Stomach (tissue), 4 donors: ENCODE data around the gene ITGAV.

Experiments used
- EP300 ChIP-seq: sonication (generic); formaldehyde crosslinking; IDR thresholded peaks from one replicate; pipeline ENCODE4 v1.6.1; 2017; ENCODE audit warnings: antibody characterized with exemption
- POLR2A ChIP-seq, 4 donors: fragments of 450-650 bp; IDR thresholded peaks; one replicate each; pipeline ENCODE4 v1.6.1; 2016; ENCODE audit warnings: antibody characterized with exemption in 4 of 4, control low read depth in 2 of 4, mild to moderate bottlenecking in 1 of 4, moderate library complexity in 1 of 4
- TF ChIP-seq, protein P1 (sequence below), 7 experiments: fragments of 450-650 bp in 4 of 7; fragments of 200-600 bp in 3 of 7; sonication (generic) in 3 of 7; IDR thresholded peaks; one replicate each; pipeline ENCODE4 v1.5.1; 2016 to 2019; ENCODE audit warnings: antibody characterized with exemption in 7 of 7, control low read depth in 2 of 7, mild to moderate bottlenecking in 1 of 7

DNA sequence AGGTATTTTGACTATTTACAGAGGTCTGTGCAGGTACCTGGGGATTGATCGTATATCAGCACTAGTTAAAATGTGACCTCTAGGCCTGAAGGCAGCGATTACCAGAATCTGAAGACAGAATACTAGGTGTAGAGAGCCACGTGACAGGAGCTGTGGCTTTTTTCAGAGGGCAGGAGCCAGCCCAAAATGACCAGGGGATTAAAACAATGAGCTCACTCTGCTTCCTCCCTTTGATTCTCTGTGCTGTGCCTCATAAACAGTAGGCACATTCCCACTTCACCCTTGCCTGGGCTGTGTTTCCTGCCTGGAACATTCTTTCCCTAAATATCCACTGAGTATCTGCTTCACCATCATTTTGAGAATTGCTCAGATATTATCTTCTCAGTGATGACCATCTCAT is 15.2 kb downstream of the ITGAV start:
- TF ChIP-seq, protein P1, sequence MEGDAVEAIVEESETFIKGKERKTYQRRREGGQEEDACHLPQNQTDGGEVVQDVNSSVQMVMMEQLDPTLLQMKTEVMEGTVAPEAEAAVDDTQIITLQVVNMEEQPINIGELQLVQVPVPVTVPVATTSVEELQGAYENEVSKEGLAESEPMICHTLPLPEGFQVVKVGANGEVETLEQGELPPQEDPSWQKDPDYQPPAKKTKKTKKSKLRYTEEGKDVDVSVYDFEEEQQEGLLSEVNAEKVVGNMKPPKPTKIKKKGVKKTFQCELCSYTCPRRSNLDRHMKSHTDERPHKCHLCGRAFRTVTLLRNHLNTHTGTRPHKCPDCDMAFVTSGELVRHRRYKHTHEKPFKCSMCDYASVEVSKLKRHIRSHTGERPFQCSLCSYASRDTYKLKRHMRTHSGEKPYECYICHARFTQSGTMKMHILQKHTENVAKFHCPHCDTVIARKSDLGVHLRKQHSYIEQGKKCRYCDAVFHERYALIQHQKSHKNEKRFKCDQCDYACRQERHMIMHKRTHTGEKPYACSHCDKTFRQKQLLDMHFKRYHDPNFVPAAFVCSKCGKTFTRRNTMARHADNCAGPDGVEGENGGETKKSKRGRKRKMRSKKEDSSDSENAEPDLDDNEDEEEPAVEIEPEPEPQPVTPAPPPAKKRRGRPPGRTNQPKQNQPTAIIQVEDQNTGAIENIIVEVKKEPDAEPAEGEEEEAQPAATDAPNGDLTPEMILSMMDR (IDR thresholded peaks at IDR 0.05): no peak
- no peak for TF ChIP-seq POLR2A (IDR thresholded peaks at IDR 0.05)
- no peak for TF ChIP-seq EP300
